Measurements from ENCODE around the gene ANO1.

Gene ANO1

DNA sequence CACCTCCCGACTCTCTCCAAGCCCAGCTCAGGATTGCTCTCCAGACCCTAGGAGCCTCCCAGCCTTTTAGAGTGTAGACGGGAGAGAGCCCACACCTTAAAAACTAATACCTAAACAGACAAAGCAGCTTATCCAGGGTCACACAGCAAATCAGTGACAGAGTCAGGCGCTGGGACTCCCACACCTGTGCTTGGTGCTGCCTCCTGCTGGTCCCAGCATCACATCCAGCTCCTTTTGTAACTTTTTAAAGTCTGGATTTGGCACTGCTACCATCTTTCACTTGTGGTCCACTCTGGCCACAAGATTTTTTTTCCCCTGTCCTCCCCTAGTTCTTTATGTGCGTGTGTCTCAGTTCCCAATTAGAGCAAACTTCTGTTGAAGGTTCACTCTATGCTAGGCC, 4.7 kb downstream of the ANO1 start:
- Histone ChIP-seq H2AFZ (ENCODE audit: low read depth) (no peak overlapping the region), H3K4me2 (no peak overlapping the region), H3K9ac (no peak overlapping the region), H3K27me3 (ENCODE audit: insufficient read depth, low read depth) (peaks cover 7% of the 10 kb centered on the region; the same call in 1 of the 2 replicates), H3K36me3 (ENCODE audit: insufficient read depth) (no peaks in the 10 kb centered on the region), H3K27ac (no peak overlapping the region), H4K20me1 (ENCODE audit: insufficient read depth) (no peaks in the 10 kb centered on the region), H3K4me1 (ENCODE audit: low read depth, poor library complexity, severe bottlenecking) (no peaks in the 10 kb centered on the region), H3K4me3 (IDR thresholded peaks at IDR 0.05; ENCODE audit: insufficient read depth, low read depth, low read length) (no peak overlapping the region), H3K79me2 (ENCODE audit: insufficient read depth, low read depth) (no peaks in the 10 kb centered on the region)
- TF ChIP-seq, protein P1, sequence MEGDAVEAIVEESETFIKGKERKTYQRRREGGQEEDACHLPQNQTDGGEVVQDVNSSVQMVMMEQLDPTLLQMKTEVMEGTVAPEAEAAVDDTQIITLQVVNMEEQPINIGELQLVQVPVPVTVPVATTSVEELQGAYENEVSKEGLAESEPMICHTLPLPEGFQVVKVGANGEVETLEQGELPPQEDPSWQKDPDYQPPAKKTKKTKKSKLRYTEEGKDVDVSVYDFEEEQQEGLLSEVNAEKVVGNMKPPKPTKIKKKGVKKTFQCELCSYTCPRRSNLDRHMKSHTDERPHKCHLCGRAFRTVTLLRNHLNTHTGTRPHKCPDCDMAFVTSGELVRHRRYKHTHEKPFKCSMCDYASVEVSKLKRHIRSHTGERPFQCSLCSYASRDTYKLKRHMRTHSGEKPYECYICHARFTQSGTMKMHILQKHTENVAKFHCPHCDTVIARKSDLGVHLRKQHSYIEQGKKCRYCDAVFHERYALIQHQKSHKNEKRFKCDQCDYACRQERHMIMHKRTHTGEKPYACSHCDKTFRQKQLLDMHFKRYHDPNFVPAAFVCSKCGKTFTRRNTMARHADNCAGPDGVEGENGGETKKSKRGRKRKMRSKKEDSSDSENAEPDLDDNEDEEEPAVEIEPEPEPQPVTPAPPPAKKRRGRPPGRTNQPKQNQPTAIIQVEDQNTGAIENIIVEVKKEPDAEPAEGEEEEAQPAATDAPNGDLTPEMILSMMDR (conservative IDR thresholded peaks at IDR 0.05; ENCODE audit: low read depth, low read length): no peak

DNA sequence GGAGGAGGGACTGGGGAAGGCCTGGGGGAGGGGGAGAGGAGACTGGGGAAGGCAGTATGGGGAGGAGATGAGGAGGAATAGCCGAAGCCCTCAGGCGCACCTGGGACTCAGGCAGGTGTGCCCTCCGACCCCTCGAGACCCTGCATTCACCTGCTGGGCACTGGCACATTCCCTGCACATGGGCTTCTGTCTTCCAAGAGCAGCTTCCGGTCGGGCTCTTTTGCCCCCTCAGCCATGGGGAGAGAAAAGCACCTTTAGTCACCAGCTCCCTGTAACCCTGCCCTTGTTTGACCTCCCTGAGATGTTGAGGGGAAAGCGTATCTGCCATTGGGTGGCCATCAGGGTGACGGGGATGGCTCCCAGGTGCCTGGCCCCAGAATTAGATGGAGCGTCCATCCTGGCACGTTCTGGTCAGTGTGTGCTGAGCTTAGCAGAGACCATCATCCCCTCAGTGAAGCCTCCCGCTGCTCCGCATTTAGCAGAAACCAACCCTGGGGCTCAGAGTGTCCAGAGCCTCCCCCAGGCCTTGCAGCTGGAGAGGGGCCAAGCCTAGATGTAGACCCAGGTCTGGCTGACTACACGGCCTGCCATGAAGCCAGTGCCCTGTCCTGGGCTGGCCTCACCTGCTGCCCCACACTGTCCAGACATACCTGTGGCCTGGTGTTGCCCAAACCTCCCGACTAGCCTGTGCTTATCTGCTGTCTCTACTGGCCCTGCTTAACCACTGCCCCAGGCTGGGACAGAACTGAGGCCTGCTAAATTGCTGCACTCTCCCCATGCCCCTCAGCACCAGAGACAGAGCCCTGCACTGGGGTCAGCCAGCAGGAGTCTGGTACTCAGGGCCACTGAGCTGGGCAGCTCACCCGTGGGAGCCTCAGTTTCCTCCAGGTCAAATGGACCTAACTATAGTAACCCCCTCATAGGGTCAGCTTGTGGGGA, 6.2 kb downstream of the ANO1 start:
- Histone ChIP-seq H3K79me2 (ENCODE audit: insufficient read depth, low read depth) (no peaks in the 10 kb centered on the region), H3K27me3 (ENCODE audit: insufficient read depth, low read depth) (peaks cover 13% of the 10 kb centered on the region; the same call in 1 of the 2 replicates), H3K4me3 (IDR thresholded peaks at IDR 0.05; ENCODE audit: insufficient read depth, low read depth, low read length) (no peak overlapping the region), H4K20me1 (ENCODE audit: insufficient read depth) (no peaks in the 10 kb centered on the region), H2AFZ (ENCODE audit: low read depth) (no peak overlapping the region), H3K4me1 (ENCODE audit: low read depth, poor library complexity, severe bottlenecking) (no peaks in the 10 kb centered on the region), H3K36me3 (ENCODE audit: insufficient read depth) (no peaks in the 10 kb centered on the region), H3K4me2 (no peak overlapping the region), H3K27ac (no peak overlapping the region), H3K9ac (no peak overlapping the region)
- TF ChIP-seq, protein P1 (conservative IDR thresholded peaks at IDR 0.05; ENCODE audit: low read depth, low read length): no peak

DNA sequence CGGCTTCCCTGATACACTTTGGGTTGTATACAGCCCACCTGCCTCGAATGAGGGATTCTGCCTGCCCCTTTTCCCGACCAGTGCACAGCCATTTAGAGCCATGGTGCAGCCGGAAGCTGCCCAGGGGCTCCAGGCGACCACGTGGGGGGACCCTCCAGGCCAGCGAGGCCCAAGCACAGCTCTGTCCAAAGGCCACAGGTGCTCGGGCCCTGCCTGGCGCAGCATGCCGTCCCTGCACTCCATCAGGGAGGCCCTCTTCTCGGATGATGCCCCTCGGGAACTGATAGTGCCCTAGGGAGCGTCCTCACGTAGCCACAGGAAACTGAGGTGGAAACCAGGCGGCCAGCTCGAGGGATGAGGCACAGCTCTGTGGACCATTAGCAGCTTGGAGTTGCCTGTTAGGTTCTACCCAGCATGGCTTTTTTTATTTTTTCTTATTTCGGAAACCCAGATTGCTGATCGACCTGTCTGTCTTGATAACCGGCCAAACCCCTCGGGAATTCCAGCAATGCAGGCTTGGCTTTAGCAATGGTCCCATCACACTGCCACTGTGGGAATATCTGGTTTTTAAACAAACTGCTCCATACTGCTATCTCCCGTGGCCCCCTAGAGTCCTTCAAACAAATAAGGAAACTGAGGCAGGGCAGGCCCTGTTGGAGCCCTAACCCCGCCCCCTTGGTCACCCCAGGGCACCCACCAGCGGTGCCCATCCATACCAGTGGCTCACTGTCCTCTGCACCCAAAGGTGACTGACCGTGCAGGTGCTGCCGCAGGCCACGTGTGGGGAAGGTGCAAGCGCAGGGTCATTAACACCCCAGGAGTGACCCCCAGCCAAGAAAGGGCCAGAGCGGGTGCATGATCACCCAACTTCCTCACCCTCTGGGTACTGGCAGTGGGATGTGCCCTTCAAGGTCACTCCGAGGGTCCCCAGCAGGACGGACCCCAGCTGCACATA, 8.0 kb downstream of the ANO1 start:
- no peak overlapping the region for H2AFZ ChIP-seq (ENCODE audit: low read depth)
- no peaks in the 10 kb centered on the region for H3K79me2 ChIP-seq (ENCODE audit: insufficient read depth, low read depth)
- no peak overlapping the region for H3K4me2 ChIP-seq
- H3K4me1 ChIP-seq (ENCODE audit: low read depth, poor library complexity, severe bottlenecking): no peaks in the 10 kb centered on the region
- no peaks in the 10 kb centered on the region for H4K20me1 ChIP-seq (ENCODE audit: insufficient read depth)
- H3K27ac ChIP-seq: no peak overlapping the region
- TF ChIP-seq, protein P1 (conservative IDR thresholded peaks at IDR 0.05; ENCODE audit: low read depth, low read length): no peak
- H3K4me3 ChIP-seq (IDR thresholded peaks at IDR 0.05; ENCODE audit: insufficient read depth, low read depth, low read length): no peak overlapping the region
- H3K9ac ChIP-seq: no peak overlapping the region
- no peaks in the 10 kb centered on the region for H3K36me3 ChIP-seq (ENCODE audit: insufficient read depth)
- peaks cover 14% of the 10 kb centered on the region; the same call in 1 of the 2 replicates for H3K27me3 ChIP-seq (ENCODE audit: insufficient read depth, low read depth)

DNA sequence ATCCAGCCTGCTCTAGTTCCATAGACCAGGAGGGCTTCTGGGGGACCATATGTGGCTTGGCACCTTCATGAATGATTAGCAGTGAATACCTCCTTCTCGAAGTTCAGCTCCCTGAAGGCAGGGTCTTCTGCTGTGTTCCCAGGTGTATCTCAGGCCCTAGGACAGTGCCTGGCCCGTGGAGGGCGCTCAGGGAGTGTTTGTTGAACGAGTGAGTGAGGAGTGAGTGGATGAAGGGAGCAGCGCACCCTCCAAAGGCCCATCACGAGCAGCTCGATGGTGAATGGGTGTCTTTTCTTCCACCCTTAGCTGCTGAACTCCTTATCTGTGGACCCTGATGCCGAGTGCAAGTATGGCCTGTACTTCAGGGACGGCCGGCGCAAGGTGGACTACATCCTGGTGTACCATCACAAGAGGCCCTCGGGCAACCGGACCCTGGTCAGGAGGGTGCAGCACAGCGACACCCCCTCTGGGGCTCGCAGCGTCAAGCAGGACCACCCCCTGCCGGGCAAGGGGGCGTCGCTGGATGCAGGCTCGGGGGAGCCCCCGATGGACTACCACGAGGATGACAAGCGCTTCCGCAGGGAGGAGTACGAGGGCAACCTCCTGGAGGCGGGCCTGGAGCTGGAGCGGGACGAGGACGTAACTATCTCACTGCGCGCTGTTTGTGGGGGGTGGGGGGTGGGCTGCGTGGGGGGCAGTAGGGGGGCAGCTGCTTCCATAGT, 9.5 kb downstream of the ANO1 start:
- no peak overlapping the region for H3K27ac ChIP-seq
- H3K36me3 ChIP-seq (ENCODE audit: insufficient read depth): no peaks in the 10 kb centered on the region
- H3K4me3 ChIP-seq (IDR thresholded peaks at IDR 0.05; ENCODE audit: insufficient read depth, low read depth, low read length): no peak overlapping the region
- peaks cover 8% of the 10 kb centered on the region; the same call in 1 of the 2 replicates for H3K27me3 ChIP-seq (ENCODE audit: insufficient read depth, low read depth)
- H3K4me1 ChIP-seq (ENCODE audit: low read depth, poor library complexity, severe bottlenecking): no peaks in the 10 kb centered on the region
- no peaks in the 10 kb centered on the region for H3K79me2 ChIP-seq (ENCODE audit: insufficient read depth, low read depth)
- H3K9ac ChIP-seq: no peak overlapping the region
- no peak overlapping the region for H2AFZ ChIP-seq (ENCODE audit: low read depth)
- no peak overlapping the region for H3K4me2 ChIP-seq
- TF ChIP-seq, protein P1 (conservative IDR thresholded peaks at IDR 0.05; ENCODE audit: low read depth, low read length): no peak
- H4K20me1 ChIP-seq (ENCODE audit: insufficient read depth): no peaks in the 10 kb centered on the region

All from KMS-11 (cell line).